ENCODE data around the gene HES6. TPM values are rescaled to one million over a fixed set of nuclear protein-coding genes. Genes with fewer than 3 reads are reported as not detected.

The HES6 gene
- total RNA-seq, 1 donor: 2.2 TPM

DNA sequence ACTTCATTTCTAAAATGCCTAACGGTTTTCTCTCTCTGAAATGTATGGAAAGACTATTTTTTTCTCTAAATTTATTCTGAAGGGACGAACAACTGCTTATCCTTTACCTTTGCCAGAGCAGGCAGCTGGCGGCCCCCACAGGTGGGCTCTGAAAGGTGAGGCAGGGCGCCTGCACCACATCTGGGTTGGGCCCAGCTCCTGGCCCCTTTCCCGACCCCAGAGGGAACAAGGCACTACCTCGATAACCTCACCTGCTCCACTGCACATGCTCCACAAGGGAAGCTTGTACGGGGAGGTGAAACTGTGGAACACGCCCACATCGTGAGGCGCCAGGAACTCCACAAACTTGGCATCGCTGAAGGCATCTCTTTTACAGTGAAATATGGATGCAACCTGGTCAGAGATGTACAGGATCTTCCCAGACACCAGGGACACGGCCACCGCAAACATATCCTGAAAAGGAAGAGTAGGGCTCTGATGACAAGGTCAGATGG lies 31.3 kb upstream of the HES6 start:
- TF ChIP-seq, protein P1, sequence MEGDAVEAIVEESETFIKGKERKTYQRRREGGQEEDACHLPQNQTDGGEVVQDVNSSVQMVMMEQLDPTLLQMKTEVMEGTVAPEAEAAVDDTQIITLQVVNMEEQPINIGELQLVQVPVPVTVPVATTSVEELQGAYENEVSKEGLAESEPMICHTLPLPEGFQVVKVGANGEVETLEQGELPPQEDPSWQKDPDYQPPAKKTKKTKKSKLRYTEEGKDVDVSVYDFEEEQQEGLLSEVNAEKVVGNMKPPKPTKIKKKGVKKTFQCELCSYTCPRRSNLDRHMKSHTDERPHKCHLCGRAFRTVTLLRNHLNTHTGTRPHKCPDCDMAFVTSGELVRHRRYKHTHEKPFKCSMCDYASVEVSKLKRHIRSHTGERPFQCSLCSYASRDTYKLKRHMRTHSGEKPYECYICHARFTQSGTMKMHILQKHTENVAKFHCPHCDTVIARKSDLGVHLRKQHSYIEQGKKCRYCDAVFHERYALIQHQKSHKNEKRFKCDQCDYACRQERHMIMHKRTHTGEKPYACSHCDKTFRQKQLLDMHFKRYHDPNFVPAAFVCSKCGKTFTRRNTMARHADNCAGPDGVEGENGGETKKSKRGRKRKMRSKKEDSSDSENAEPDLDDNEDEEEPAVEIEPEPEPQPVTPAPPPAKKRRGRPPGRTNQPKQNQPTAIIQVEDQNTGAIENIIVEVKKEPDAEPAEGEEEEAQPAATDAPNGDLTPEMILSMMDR (IDR thresholded peaks at IDR 0.05; ENCODE audit: insufficient read depth, low read depth, low read length): no peak
- no peak for DNase-seq (ENCODE audit: low read depth)
- H3K4me3 ChIP-seq (ENCODE audit: low read depth, low read length): no peak overlapping the region

DNA sequence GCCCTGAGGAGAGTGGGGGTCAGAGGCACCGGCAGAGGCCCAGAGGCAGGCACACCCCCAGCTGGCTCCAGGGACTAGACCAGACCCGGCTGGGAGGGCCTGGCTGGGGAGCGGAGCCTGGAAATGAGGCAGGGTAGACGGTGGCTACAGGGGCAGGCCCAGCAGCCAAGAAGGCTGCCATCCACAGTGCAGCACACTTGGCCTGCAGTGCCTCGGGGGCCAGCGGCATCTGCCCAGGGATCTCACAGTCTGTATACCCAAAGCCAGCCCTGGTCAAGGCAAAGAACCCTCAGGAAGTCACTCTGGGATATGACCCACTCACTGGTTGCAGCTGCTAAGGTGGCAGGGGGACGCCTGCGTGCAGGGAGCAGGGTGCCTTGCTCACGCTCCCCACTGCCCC lies 30.8 kb upstream of the HES6 start:
- no peak for DNase-seq (ENCODE audit: low read depth)
- TF ChIP-seq, protein P1 (IDR thresholded peaks at IDR 0.05; ENCODE audit: insufficient read depth, low read depth, low read length): no peak
- H3K4me3 ChIP-seq (ENCODE audit: low read depth, low read length): no peak overlapping the region

DNA sequence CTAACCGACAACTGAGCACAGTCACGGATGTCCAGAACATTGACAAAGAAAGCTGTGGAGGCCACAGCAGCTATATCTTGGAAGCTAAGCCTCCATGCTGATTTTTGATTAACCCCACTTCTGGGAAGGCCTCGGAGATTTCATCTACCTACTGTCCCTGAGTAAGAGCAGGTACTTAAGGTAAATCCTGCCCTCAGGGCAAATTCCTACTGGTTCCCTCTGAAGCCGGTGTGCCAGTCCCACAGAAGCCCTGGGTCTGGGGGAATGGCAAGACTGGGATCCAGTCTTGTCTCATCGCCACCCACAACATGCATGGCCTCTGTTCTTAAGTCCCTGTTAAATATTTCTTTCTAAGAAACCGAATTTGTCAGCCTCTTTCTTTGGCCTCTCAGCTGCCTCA lies 29.9 kb upstream of the HES6 start:
- H3K4me3 ChIP-seq (ENCODE audit: low read depth, low read length): no peak overlapping the region
- TF ChIP-seq, protein P1 (IDR thresholded peaks at IDR 0.05; ENCODE audit: insufficient read depth, low read depth, low read length): no peak
- no peak for DNase-seq (ENCODE audit: low read depth)

DNA sequence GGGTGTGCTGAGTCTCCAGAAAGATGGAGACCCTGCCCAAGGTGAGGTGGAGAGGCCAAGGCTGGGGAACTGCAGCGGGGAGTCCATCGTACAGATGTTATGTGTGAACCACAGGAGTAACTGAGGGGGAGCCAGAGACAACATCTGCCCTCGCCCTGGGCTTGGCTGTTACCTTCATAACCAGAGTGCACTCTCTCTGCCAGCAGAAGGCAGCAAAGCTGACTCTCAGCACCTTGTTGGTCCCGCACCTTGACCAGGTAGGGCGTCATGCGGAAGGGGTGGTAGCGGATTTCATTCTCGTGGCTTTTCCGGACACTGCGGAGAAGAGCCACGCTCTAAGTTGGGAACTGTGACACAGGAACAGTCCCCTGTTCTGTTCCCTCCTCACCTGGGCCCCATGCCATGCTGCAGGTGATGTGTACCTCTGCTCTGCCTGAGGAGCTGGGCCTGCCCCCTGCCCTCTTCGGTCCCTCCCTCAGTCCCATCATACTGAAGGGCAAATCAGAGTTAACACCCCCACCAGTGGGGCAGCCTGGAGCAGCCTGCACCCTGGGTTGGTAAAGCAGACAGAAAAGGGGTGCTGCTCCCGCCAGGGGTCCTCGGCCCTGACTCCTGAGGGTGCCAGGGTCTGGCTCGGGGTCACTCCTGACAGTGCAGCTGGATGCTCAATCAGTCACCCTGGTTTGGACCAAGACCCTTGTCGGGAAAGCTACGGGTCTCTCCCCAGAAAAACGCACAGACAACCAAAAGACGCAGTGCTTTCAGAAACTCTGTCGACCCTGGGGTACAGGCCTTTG lies 28.2 kb upstream of the HES6 start:
- no peak overlapping the region for H3K4me3 ChIP-seq (ENCODE audit: low read depth, low read length)
- TF ChIP-seq, protein P1 (IDR thresholded peaks at IDR 0.05; ENCODE audit: insufficient read depth, low read depth, low read length): no peak
- no peak for DNase-seq (ENCODE audit: low read depth)

DNA sequence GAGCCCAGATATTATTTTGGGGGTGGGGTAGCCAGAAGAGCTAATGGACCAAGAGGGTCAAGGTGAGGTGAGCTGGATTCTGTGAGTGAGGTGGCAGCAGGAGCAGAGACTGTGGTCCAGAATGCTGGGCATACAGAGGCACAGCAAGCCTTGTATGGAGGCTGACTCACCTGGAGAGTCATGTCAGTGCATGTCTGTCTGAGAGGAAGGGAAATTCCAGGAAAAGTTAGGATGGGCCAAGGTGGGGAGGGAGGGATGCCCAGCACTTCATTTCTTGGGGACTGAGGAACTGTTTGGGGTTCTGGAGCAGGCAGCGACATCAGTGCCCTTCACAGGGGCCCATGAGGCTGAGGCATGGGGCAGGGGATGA lies 27.5 kb upstream of the HES6 start:
- no peak for DNase-seq (ENCODE audit: low read depth)
- TF ChIP-seq, protein P1 (IDR thresholded peaks at IDR 0.05; ENCODE audit: insufficient read depth, low read depth, low read length): no peak
- H3K4me3 ChIP-seq (ENCODE audit: low read depth, low read length): no peak overlapping the region

DNA sequence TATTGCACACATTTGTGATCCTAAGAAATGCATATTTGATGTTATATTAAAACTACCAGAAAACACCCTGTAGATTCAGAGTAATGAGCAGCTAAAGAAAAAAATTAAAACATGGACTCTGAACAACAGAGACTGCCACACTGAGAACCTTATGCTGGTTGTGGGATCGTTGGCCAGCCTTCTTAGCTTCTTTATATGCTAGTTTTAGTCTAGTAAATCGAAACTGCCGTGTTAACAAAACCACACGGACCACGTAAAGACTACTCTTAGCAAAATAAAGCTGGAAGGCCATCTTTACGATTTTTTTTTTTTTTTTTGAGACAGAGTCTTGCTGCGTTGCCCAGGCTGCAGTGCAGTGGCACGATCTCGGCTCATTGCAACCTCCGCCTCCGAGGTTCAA lies 25.8 kb upstream of the HES6 start:
- no peak overlapping the region for H3K4me3 ChIP-seq (ENCODE audit: low read depth, low read length)
- TF ChIP-seq, protein P1 (IDR thresholded peaks at IDR 0.05; ENCODE audit: insufficient read depth, low read depth, low read length): no peak
- DNase-seq (ENCODE audit: low read depth): no peak

DNA sequence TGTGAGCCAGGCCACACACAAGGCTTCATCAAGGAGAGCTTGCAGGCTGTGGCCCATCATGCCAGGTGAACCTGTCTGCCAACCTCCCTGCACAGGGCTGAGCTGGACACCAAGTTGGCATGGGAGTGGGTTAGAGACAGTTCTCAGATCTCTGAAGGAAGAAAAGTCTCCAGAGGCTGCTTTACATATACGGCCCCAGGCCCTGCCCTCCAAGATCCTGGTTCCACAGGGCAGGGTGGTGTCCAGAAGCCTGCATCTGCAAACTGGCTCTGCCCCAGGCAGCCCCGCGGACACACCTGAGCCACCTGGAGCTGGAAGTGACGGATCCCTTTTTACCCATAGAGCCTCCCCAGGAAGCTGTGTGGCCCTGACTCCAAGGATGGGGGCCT lies 24.2 kb upstream of the HES6 start:
- H3K4me3 ChIP-seq (ENCODE audit: low read depth, low read length): no peak overlapping the region
- TF ChIP-seq, protein P1 (IDR thresholded peaks at IDR 0.05; ENCODE audit: insufficient read depth, low read depth, low read length): no peak
- no peak for DNase-seq (ENCODE audit: low read depth)
